ENCODE results near the gene ASTN2. TPM values are rescaled to one million over a fixed set of nuclear protein-coding genes. Genes with fewer than 3 reads are reported as not detected.

ASTN2 gene
- total and polyA plus RNA-seq, 4 donors = 0.57 to 2.9 (median 1.4) TPM

DNA sequence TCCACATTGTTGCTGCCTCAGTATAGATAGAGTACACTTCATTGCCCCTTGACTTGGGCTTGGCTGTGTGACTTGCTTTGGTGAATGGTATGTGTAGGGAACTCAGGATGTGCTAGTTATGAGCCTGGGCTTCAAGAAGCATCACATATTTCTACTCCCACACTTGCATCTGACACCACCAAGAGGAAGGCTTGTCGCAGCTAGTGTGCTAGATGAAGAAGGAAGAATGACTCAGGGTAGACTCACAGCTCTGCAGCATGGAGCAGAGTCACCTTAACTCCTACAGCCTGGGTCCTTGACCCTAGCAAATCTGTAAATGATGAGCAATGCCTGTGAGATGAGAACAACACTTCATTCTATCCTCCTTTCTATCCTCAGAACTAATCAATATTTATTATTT lies 261.8 kb downstream of the ASTN2 start:
- DNase-seq (ENCODE audit: low spot score) = no peak
- H3K4me1 ChIP-seq (ENCODE audit: control insufficient read depth in 4 of 4, insufficient read depth in 4 of 4, low read length in 3 of 4) = no peaks in the 10 kb centered on the region
- H3K9me3 ChIP-seq (ENCODE audit: control insufficient read depth in 4 of 4, low read length in 3 of 4) = no peaks in the 10 kb centered on the region
- no peak overlapping the region for H3K4me3 ChIP-seq (ENCODE audit: low read depth in 1 of 3, low read length in 3 of 3)
- peaks cover 0 to 3% (median 1%) of the 10 kb centered on the region in 4 donors for H3K27me3 ChIP-seq (ENCODE audit: control insufficient read depth in 4 of 4, insufficient read depth in 4 of 4, low read length in 3 of 4)
- TF ChIP-seq FOXA1 (IDR thresholded peaks at IDR 0.05) = no peak
- no peak for TF ChIP-seq HNF4A (conservative IDR thresholded peaks at IDR 0.05)
- TF ChIP-seq ZBTB33 (IDR thresholded peaks at IDR 0.05) = no peak
- no peak for TF ChIP-seq TAF1 (conservative IDR thresholded peaks at IDR 0.05)
- no peak for TF ChIP-seq EGR1 (IDR thresholded peaks at IDR 0.05; ENCODE audit: low read depth in 2 of 2)
- no peak for TF ChIP-seq RXRA (IDR thresholded peaks at IDR 0.05)
- no peak for TF ChIP-seq SP1 (IDR thresholded peaks at IDR 0.05)
- no peak for TF ChIP-seq HNF4G (IDR thresholded peaks at IDR 0.05)
- TF ChIP-seq MAX (IDR thresholded peaks at IDR 0.05) = no peak
- no peak for TF ChIP-seq JUND (IDR thresholded peaks at IDR 0.05)
- TF ChIP-seq RAD21 (IDR thresholded peaks at IDR 0.05) = no peak
- no peak for TF ChIP-seq CTCF (IDR thresholded peaks at IDR 0.05; ENCODE audit: low read depth, low read length, missing input control)
- TF ChIP-seq FOXA2 (IDR thresholded peaks at IDR 0.05) = no peak
- TF ChIP-seq GABPA (IDR thresholded peaks at IDR 0.05 in 1 of 2, conservative IDR thresholded peaks at IDR 0.05 in 1 of 2) = no peak
- TF ChIP-seq NR2F2 (IDR thresholded peaks at IDR 0.05) = no peak
- 84% methylated on average over 1 of the region's 1 CpG for WGBS
- H3K9ac ChIP-seq (ENCODE audit: low read depth in 1 of 2, low read length in 2 of 2) = no peak overlapping the region
- no peaks in the 10 kb centered on the region for H3K36me3 ChIP-seq (ENCODE audit: control insufficient read depth in 4 of 4, insufficient read depth in 3 of 4, low read depth in 1 of 4, low read length in 3 of 4)
- H3K27ac ChIP-seq (ENCODE audit: low read depth in 1 of 2, low read length in 2 of 2) = no peak overlapping the region

DNA sequence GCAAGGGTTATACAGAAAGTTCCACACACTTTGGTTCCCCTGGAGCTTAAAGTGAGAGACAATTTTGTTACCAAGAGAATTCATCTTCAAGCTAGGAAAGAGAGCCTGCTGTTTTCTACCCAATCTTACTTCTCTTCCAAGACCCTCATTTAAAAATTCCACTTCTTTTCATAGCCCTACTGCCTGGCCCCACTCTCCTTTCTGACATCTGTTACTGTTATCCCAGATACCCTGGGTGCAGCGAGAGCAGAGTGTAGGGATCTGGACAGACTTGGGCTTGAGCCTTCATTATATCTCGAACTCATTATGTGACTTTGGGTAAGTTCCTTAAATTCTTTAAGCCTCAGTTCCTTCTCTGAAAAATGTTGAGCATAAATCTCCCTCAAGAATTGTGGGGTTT lies 263.1 kb downstream of the ASTN2 start:
- H3K36me3 ChIP-seq (ENCODE audit: control insufficient read depth in 4 of 4, insufficient read depth in 3 of 4, low read depth in 1 of 4, low read length in 3 of 4) = no peaks in the 10 kb centered on the region
- no peak for TF ChIP-seq NR2F2 (IDR thresholded peaks at IDR 0.05)
- no peak for TF ChIP-seq SP1 (IDR thresholded peaks at IDR 0.05)
- TF ChIP-seq RXRA (IDR thresholded peaks at IDR 0.05) = no peak
- TF ChIP-seq ZBTB33 (IDR thresholded peaks at IDR 0.05) = no peak
- no peak for TF ChIP-seq TAF1 (conservative IDR thresholded peaks at IDR 0.05)
- TF ChIP-seq FOXA1 (IDR thresholded peaks at IDR 0.05) = no peak
- TF ChIP-seq HNF4A (conservative IDR thresholded peaks at IDR 0.05) = no peak
- no peak for TF ChIP-seq RAD21 (IDR thresholded peaks at IDR 0.05)
- TF ChIP-seq JUND (IDR thresholded peaks at IDR 0.05) = no peak
- TF ChIP-seq GABPA (IDR thresholded peaks at IDR 0.05 in 1 of 2, conservative IDR thresholded peaks at IDR 0.05 in 1 of 2) = no peak
- TF ChIP-seq, protein P1, sequence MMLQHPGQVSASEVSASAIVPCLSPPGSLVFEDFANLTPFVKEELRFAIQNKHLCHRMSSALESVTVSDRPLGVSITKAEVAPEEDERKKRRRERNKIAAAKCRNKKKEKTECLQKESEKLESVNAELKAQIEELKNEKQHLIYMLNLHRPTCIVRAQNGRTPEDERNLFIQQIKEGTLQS (IDR thresholded peaks at IDR 0.05) = no peak
- TF ChIP-seq REST (IDR thresholded peaks at IDR 0.05) = no peak
- no peak for TF ChIP-seq EGR1 (IDR thresholded peaks at IDR 0.05; ENCODE audit: low read depth in 2 of 2)
- H3K27ac ChIP-seq (ENCODE audit: low read depth in 1 of 2, low read length in 2 of 2) = no peak overlapping the region
- H3K4me3 ChIP-seq (ENCODE audit: low read depth in 1 of 3, low read length in 3 of 3) = no peak overlapping the region
- H3K9ac ChIP-seq (ENCODE audit: low read depth in 1 of 2, low read length in 2 of 2) = no peak overlapping the region
- no peak for DNase-seq (ENCODE audit: low spot score)
- H3K4me1 ChIP-seq (ENCODE audit: control insufficient read depth in 4 of 4, insufficient read depth in 4 of 4, low read length in 3 of 4) = no peaks in the 10 kb centered on the region
- 69% methylated on average over 2 of the region's 2 CpGs for WGBS
- peaks cover 0 to 3% (median 1%) of the 10 kb centered on the region in 4 donors for H3K27me3 ChIP-seq (ENCODE audit: control insufficient read depth in 4 of 4, insufficient read depth in 4 of 4, low read length in 3 of 4)
- H3K9me3 ChIP-seq (ENCODE audit: control insufficient read depth in 4 of 4, low read length in 3 of 4) = no peaks in the 10 kb centered on the region

Measured in liver (tissue), 9 donors.